AG20443 (cell line): ENCODE data around the gene CDYL2.
"Not testable (repeated sequence)": the region's sequence is repeated elsewhere in the genome, so short reads cannot be mapped to it uniquely, and the experiment has no call there.

ENCODE experiments used
- DNase-seq: peaks from one replicate; pipeline ENCODE4 v3.0.0; 2012; ENCODE audit warnings: low spot score, mixed read lengths

CDYL2 gene

GRCh38 chr16:80807906-80808305, 3.5 kb upstream of the CDYL2 start:
- no peak for DNase-seq

- DNase-seq = peak; percentile 26
Measured at GRCh38 chr16:80806927-80807340, 2.5 kb upstream of the CDYL2 start.

GRCh38 chr16:80806289-80806688, 1.9 kb upstream of the CDYL2 start:
- DNase-seq = no peak

GRCh38 chr16:80804056-80804525, 307 bp downstream of the CDYL2 start:
- DNase-seq = no peak

- peak; percentile 61 for DNase-seq
Measured at GRCh38 chr16:80803339-80804055, 901 bp downstream of the CDYL2 start.

- DNase-seq = no peak
Measured at GRCh38 chr16:80802902-80803301, 1.5 kb downstream of the CDYL2 start.

- DNase-seq = no peak
Measured at GRCh38 chr16:80802138-80802537, 2.3 kb downstream of the CDYL2 start.

GRCh38 chr16:80794071-80794470, 10.3 kb downstream of the CDYL2 start:
- no peak for DNase-seq

GRCh38 chr16:80792031-80792430, 12.4 kb downstream of the CDYL2 start:
- DNase-seq = no peak

GRCh38 chr16:80791411-80791810, 13.0 kb downstream of the CDYL2 start:
- no peak for DNase-seq

- no peak for DNase-seq
Measured at GRCh38 chr16:80790751-80791150, 13.6 kb downstream of the CDYL2 start.

- peak; percentile 19 for DNase-seq
Measured at GRCh38 chr16:80788027-80788426, 16.4 kb downstream of the CDYL2 start.

GRCh38 chr16:80786561-80786960, 17.8 kb downstream of the CDYL2 start:
- not testable (repeated sequence) for DNase-seq

- no peak for DNase-seq
Measured at GRCh38 chr16:80784951-80785350, 19.4 kb downstream of the CDYL2 start.

GRCh38 chr16:80778703-80779102, 25.7 kb downstream of the CDYL2 start:
- no peak for DNase-seq

- DNase-seq = no peak
Measured at GRCh38 chr16:80776856-80777255, 27.5 kb downstream of the CDYL2 start.

GRCh38 chr16:80775450-80775849, 28.9 kb downstream of the CDYL2 start:
- no peak for DNase-seq

- DNase-seq = no peak
Measured at GRCh38 chr16:80766798-80767197, 37.6 kb downstream of the CDYL2 start.

GRCh38 chr16:80759419-80760162, 44.8 kb downstream of the CDYL2 start:
- DNase-seq = no peak

GRCh38 chr16:80754476-80754875, 49.9 kb downstream of the CDYL2 start:
- DNase-seq = no peak

GRCh38 chr16:80752541-80752940, 51.9 kb downstream of the CDYL2 start:
- DNase-seq = no peak

- DNase-seq = peak; percentile 49
Measured at GRCh38 chr16:80751167-80751566, 53.2 kb downstream of the CDYL2 start.

GRCh38 chr16:80746231-80746630, 58.2 kb downstream of the CDYL2 start:
- no peak for DNase-seq
